Measurements from ENCODE around the gene CTIF.

Gene CTIF

DNA sequence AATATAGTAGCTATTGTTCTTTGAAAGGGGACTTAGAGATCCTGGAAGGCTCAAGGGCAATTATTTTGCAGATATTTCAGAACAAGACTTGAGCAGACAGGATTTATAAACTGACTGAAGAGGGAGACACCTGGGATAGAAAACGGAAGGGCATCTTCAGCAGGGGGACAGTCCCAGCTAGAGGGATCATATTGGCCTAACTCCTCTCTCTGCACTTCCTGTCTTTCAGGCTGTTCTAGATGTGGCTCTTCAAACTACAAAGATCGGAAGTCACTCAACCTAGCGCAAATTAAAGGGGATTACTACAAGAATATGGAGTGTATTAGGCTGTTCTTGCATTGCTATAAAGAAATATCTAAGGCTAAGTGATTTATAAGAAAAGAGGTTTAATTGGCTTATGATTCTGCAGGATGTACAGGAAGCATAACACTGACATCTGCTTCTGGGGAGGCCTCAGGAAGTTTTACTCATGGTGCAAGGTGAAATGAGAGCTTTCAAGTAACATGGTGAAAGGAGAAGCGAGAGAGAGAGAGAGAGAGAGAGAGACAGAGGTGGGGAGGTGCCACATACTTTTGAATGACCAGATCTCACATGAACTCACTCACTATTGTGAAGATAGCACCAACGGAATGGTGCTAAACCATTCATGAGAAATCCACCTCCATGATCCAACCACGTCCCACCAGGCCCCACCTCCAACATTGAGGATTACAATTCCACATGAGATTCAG is 5.3 kb upstream of the CTIF start:
- no peak for DNase-seq

- no peak for DNase-seq
Measured at GRCh38 chr18:48534364-48534763, 4.5 kb upstream of the CTIF start.

DNA sequence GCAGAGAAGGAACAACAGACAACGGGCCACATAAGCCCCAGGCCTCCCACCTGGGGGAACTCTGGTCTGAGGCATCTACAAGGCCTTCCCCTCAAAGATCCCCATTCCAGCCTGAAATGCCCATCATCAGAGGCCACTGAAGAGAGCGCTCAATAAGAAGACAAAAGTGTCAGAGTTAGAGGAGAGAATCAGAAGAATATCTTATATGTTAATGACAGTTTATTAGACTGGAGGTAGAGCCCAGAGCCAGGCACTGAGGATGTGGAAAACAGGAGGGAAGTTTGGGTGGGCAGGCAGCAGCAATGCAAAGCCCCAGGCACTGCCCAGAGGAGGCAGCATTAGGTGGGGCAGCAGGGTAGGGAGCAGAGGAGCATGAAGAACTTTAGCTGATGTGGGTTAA is 2.9 kb upstream of the CTIF start:
- DNase-seq = no peak

GRCh38 chr18:48536516-48536915 is 2.3 kb upstream of the CTIF start:
- DNase-seq = no peak

- peak; percentile 14 for DNase-seq
Measured at GRCh38 chr18:48539406-48540250, 797 bp downstream of the CTIF start.

- DNase-seq = no peak
Measured at GRCh38 chr18:48540251-48541025, 1.6 kb downstream of the CTIF start.

DNA sequence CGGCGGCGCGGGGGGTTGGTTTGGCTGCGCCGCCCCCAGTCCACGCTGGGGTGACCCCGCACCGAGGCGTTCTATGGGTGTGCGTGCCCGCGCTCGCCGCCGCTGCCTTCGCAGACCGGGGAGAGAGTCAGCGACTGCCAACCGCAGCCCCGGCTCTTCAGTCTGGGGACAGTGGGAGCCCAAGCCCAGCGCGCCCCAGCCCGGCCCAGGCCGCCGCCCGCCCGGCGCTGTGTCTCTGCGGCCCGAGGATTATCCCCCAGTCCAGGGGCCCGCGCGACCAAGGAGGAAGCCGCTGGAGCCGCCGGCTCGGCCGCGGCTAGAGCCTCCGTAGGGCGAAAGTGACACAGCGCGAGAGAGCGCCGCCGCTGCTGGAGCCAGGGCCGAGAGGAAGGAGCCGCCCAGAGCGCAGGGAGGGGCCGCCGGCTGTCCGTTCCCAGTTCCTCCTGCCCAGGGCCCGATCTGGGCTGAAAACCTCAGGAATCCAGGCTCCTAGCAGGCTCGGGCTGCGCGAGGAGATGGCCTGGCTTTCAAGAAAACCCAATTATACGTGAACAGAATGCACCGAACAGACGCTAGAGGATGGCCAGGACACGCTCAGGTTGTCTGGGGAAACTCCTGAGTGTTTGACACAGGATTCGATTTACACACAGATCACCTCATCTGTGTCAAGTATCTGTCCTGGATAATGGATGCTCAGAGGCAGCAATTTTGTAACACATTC is 2.4 kb downstream of the CTIF start:
- peak; percentile 11 for DNase-seq

GRCh38 chr18:48541747-48542400 is 3.0 kb downstream of the CTIF start:
- DNase-seq = no peak

DNA sequence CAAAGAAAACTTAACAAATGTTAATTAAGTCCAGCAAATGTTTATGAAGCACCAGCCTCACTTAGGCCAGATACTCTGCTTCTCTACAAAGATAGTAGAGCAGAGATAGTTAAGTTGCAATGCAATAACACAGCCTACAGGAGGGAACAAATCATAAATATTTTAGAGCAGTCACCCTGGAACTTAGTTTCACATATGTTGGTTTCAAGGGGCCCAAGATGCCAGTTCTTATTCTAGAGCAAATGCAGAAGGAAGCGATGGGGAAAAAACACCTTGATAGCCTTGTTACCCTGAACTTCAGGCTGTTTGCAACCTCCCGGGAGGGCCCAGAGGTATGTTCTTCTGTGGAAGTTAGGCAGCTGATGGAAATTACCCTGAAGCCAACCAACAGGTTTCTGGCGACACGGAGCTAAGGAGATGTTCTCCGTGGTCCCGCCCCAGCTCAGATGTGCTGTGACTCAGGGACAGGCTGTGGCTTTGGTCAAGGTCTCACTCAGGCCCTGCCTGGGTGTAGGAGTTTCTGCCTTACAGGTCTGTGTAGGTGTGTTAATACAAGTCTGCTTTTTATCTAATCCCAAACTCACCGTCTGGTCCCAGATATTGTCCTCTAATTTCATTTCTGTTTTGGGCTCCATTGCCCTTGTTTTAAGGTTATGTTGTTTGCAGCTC is 3.8 kb downstream of the CTIF start:
- DNase-seq = no peak

DNA sequence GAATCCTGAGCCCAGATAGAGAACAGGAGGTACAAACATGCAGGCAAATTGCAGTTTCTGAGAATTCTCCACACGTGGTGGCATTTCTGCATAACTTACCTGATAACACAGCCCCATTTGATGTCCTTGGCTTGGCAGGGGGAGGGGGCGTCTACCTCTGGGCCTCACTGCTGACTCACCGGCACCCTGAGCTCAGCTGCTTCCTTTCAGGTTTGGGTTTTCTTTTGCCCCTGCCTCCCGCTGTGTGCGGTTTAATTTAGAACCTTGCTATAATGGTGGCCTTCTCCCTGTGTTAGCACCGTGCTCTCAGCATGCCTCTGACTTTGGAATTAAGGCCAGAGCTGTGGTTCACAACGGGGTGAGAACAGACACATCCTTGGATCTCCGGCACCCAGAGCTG is 4.4 kb downstream of the CTIF start:
- DNase-seq = no peak

- no peak for DNase-seq
Measured at GRCh38 chr18:48544116-48544515, 5.3 kb downstream of the CTIF start.

- DNase-seq = no peak
Measured at GRCh38 chr18:48544661-48545415, 6.0 kb downstream of the CTIF start.

- no peak for DNase-seq
Measured at GRCh38 chr18:48545757-48546321, 7.0 kb downstream of the CTIF start.

GRCh38 chr18:48546396-48546795 is 7.6 kb downstream of the CTIF start:
- DNase-seq = no peak

- no peak for DNase-seq
Measured at GRCh38 chr18:48547531-48547981, 8.7 kb downstream of the CTIF start.

GRCh38 chr18:48548011-48548771 is 9.4 kb downstream of the CTIF start:
- no peak for DNase-seq

DNA sequence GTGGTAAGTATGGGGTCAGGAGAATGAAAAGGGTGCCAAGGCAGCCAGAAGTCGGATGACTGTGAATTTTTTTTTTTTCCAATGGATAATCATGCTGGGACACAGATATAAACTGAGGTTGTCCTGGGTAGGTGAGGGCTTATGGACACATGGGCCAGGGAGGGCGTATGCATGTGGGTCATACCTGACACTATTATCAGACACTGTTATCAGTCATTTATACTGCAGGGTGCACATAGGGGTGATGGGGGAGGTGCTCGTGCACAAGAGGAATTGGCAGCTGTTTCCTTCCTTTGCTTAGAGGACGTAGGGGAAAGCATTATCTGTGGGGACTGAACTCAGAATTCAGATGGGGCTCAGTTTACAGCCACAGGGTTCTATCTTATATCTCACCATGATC is 10.1 kb downstream of the CTIF start:
- DNase-seq = no peak

DNA sequence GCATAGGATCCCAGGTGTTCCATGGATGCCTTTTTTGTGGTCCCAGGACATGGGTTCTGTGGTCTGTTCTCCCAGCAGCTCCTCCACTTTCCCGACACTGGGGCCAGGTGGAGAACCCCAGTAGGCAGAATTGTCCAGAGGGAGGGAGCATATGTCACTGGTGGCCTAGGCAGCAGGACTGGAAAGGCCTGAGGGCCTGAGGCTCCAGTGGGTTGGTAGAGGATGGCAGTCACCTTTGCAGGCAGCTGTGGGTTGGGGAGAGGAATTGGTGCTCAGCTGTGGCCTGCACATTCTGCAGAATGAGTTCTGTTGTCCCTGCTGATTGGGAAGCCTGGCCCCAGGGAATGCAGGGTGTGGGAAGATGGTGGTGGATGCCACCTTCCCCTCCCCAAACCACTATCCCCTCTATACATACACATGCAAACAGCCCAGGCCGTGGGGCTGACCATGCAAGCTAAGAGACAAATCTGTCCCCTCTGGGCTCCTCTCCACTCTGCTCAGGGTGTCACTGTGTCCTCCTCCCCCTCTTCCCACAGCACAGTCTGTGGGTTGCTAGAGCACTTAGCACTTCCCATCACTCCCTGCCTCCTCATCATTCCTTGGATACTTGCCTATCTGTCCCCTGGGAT is 11.4 kb downstream of the CTIF start:
- no peak for DNase-seq

DNA sequence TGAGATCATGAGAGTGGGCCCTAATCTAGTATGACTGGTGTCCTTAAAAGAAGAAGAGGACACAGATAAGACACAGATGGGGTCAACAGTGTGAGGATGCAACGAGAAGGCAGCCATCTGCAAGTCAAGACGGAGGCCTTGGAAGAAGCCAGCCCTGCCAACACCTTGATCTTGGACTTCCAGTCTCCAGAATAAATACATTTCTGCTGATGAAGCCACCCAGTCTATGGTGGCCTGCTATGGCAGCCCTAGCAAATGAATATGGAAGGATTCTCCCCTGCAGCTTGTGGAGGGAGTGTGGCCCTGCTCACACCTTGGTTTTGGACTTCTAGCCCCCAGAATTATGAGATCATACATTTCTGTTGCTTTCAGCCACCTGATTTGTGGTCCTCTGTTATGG is 12.3 kb downstream of the CTIF start:
- DNase-seq = no peak

Measured in DMS79 (cell line).